ENCODE data around the gene SMG9. TPM values are rescaled to one million over a fixed set of nuclear protein-coding genes. Genes with fewer than 3 reads are reported as not detected.
A peak's percentile ranks its signal among the peaks of the same experiment; 100 is the strongest.
"Not testable (repeated sequence)": the region's sequence is repeated elsewhere in the genome, so short reads cannot be mapped to it uniquely, and the experiment has no call there.

The SMG9 gene
- total RNA-seq, 1 experiment from 2014 or later: 90.6 TPM

GRCh38 chr19:43777163-43777695, 22.5 kb upstream of the SMG9 start:
- peaks cover 24% of the 10 kb centered on the region for H3K27me3 ChIP-seq (replicated peaks; ENCODE audit: insufficient read depth, low read depth, low read length, poor library complexity)
- intact Hi-C loops (cut with micrococcal nuclease; ENCODE audit: unreplicated experiment): no loop called here
- peak; percentile 58 for DNase-seq (ENCODE audit: low spot score)
- TF ChIP-seq CTCF (conservative IDR thresholded peaks at IDR 0.05; ENCODE audit: low read depth, low read length): no peak
- no peak for TF ChIP-seq EZH2 (IDR thresholded peaks at IDR 0.05; ENCODE audit: borderline replicate concordance, low read depth, low read length, poor library complexity, severe bottlenecking)
- no peaks in the 10 kb centered on the region for H3K9me3 ChIP-seq (ENCODE audit: low read depth, low read length, poor library complexity, severe bottlenecking)
- no peaks in the 10 kb centered on the region for H3K36me3 ChIP-seq (ENCODE audit: insufficient read depth, low read length, poor library complexity, severe bottlenecking)
- BruUV-seq (replicated peaks): no TSS peak
- H3K4me1 ChIP-seq (ENCODE audit: insufficient read depth, low read length, poor library complexity, severe bottlenecking): peaks cover 9% of the 10 kb centered on the region
- POLR2A ChIA-PET (ENCODE audit: low non-redundant PET): no interaction called here
- H3K27ac ChIP-seq (ENCODE audit: low read depth, low read length, poor library complexity, severe bottlenecking): peak overlapping the region; percentile 5
- CTCF ChIA-PET: interaction anchor here (0.5 kb wide), 1 partner anchor 14 kb away, joined by 3 read pairs; no protein-coding TSS in a partner anchor
- no peak overlapping the region for H3K4me3 ChIP-seq (ENCODE audit: low read depth, low read length, poor library complexity, severe bottlenecking)

DNA sequence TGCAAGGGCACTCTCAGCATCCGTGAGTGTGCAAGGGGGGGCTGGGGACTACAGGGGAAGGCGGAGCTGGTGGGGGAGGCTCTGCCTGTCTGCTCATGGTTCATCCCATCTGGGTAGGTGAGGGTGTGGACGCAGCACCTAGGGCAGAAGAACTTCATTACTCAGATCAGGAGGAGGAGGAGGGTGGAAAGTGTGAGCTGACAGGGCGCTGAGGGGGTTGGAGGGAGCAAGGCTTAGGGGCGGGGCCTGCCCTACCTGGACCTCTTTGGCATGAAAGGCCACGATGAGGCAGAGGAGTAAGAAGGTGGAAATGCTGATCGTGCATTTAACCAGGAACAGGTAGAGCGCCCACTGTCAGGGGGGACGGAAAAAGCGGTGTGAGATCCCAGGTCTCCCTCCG, 21.5 kb upstream of the SMG9 start:
- Histone ChIP-seq H3K27ac (ENCODE audit: low read depth, low read length, poor library complexity, severe bottlenecking) (no peak overlapping the region), H3K27me3 (replicated peaks; ENCODE audit: insufficient read depth, low read depth, low read length, poor library complexity) (peaks cover 24% of the 10 kb centered on the region), H3K4me3 (ENCODE audit: low read depth, low read length, poor library complexity, severe bottlenecking) (no peak overlapping the region), H3K36me3 (ENCODE audit: insufficient read depth, low read length, poor library complexity, severe bottlenecking) (no peaks in the 10 kb centered on the region), H3K4me1 (ENCODE audit: insufficient read depth, low read length, poor library complexity, severe bottlenecking) (peaks cover 9% of the 10 kb centered on the region), H3K9me3 (ENCODE audit: low read depth, low read length, poor library complexity, severe bottlenecking) (no peaks in the 10 kb centered on the region)
- DNase-seq (ENCODE audit: low spot score): no peak
- BruUV-seq (replicated peaks): no TSS peak
- intact Hi-C loops (cut with micrococcal nuclease; ENCODE audit: unreplicated experiment): no loop called here
- ChIA-PET CTCF (no interaction called here), POLR2A (ENCODE audit: low non-redundant PET) (no interaction called here)
- TF ChIP-seq CTCF (conservative IDR thresholded peaks at IDR 0.05; ENCODE audit: low read depth, low read length) (no peak), EZH2 (IDR thresholded peaks at IDR 0.05; ENCODE audit: borderline replicate concordance, low read depth, low read length, poor library complexity, severe bottlenecking) (no peak)

DNA sequence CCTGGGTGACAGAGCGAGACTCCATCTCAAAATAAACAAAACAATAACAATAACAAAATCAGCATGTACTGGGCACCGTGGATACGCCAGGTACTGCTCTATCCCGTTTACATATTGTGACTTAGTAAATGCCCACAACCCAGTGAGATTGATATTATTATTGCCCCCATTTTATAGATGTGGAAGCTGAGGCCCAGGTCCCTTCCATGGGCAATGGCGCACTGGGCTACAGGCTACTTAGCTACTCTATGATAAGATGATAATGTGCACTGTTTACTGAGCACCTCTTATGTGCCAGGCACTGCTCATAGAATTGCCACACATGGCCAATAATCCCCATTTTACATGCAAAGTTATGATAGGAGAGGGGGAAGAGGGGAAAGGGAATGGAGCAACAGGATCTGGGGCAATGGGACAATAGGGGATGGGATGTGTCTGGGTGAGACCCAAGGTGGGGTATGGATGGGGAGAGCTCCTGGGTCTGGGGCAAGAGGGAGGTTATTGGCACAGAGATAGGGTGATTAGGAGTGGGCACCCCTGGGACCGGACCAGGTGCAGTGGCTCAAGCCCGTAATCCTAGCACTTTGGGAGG, 20.6 kb upstream of the SMG9 start:
- ChIA-PET POLR2A (ENCODE audit: low non-redundant PET) (no interaction called here), CTCF (no interaction called here)
- Histone ChIP-seq H3K27me3 (replicated peaks; ENCODE audit: insufficient read depth, low read depth, low read length, poor library complexity) (peaks cover 24% of the 10 kb centered on the region), H3K4me1 (ENCODE audit: insufficient read depth, low read length, poor library complexity, severe bottlenecking) (peaks cover 9% of the 10 kb centered on the region), H3K4me3 (ENCODE audit: low read depth, low read length, poor library complexity, severe bottlenecking) (no peak overlapping the region), H3K36me3 (ENCODE audit: insufficient read depth, low read length, poor library complexity, severe bottlenecking) (no peaks in the 10 kb centered on the region), H3K27ac (ENCODE audit: low read depth, low read length, poor library complexity, severe bottlenecking) (no peak overlapping the region), H3K9me3 (ENCODE audit: low read depth, low read length, poor library complexity, severe bottlenecking) (no peaks in the 10 kb centered on the region)
- no TSS peak for BruUV-seq (replicated peaks)
- TF ChIP-seq EZH2 (IDR thresholded peaks at IDR 0.05; ENCODE audit: borderline replicate concordance, low read depth, low read length, poor library complexity, severe bottlenecking) (no peak), CTCF (conservative IDR thresholded peaks at IDR 0.05; ENCODE audit: low read depth, low read length) (no peak)
- no peak for DNase-seq (ENCODE audit: low spot score)
- intact Hi-C loops (cut with micrococcal nuclease; ENCODE audit: unreplicated experiment): no loop called here

- H3K36me3 ChIP-seq (ENCODE audit: insufficient read depth, low read length, poor library complexity, severe bottlenecking); intact Hi-C loops (cut with micrococcal nuclease; ENCODE audit: unreplicated experiment); POLR2A ChIA-PET (ENCODE audit: low non-redundant PET); CTCF ChIA-PET; BruUV-seq (replicated peaks); H3K4me3 ChIP-seq (ENCODE audit: low read depth, low read length, poor library complexity, severe bottlenecking); DNase-seq (ENCODE audit: low spot score); H3K27ac ChIP-seq (ENCODE audit: low read depth, low read length, poor library complexity, severe bottlenecking); H3K9me3 ChIP-seq (ENCODE audit: low read depth, low read length, poor library complexity, severe bottlenecking); H3K4me1 ChIP-seq (ENCODE audit: insufficient read depth, low read length, poor library complexity, severe bottlenecking): not testable (repeated sequence)
- H3K27me3 ChIP-seq (replicated peaks; ENCODE audit: insufficient read depth, low read depth, low read length, poor library complexity): peaks cover 24% of the 10 kb centered on the region
These were observed 20.1 kb upstream of the SMG9 start for GRCh38 chr19:43774940-43775258.
